GM21447 (cell line): ENCODE data around the gene ITGA1.
"Not testable (repeated sequence)": the region's sequence is repeated elsewhere in the genome, so short reads cannot be mapped to it uniquely, and the experiment has no call there.

Experiments used
- ATAC-seq: cut with Tn5 transposase; IDR thresholded peaks from one replicate; pipeline ENCODE4 v1.9.1; 2021; ENCODE audit not compliant: unreplicated experiment

The ITGA1 gene

DNA sequence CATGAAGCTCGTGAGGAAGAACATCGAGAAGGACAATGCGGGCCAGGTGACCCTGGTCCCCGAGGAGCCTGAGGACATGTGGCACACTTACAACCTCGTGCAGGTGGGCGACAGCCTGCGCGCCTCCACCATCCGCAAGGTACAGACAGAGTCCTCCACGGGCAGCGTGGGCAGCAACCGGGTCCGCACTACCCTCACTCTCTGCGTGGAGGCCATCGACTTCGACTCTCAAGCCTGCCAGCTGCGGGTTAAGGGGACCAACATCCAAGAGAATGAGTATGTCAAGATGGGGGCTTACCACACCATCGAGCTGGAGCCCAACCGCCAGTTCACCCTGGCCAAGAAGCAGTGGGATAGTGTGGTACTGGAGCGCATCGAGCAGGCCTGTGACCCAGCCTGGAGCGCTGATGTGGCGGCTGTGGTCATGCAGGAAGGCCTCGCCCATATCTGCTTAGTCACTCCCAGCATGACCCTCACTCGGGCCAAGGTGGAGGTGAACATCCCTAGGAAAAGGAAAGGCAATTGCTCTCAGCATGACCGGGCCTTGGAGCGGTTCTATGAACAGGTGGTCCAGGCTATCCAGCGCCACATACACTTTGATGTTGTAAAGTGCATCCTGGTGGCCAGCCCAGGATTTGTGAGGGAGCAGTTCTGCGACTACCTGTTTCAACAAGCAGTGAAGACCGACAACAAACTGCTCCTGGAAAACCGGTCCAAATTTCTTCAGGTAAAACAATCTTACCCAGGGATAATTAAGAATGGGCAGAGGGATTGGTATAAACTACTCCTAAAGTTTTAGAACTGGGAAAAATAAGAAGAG is 12.9 kb downstream of the ITGA1 start:
- peak; percentile 49 for ATAC-seq

DNA sequence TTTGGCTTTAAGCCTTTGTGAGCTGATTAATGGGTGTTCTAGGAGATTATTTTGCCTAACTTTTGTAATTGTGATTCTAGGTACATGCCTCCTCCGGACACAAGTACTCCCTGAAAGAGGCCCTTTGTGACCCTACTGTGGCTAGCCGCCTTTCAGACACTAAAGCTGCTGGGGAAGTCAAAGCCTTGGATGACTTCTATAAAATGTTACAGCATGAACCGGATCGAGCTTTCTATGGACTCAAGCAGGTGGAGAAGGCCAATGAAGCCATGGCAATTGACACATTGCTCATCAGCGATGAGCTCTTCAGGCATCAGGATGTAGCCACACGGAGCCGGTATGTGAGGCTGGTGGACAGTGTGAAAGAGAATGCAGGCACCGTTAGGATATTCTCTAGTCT is 13.6 kb downstream of the ITGA1 start:
- ATAC-seq: no peak

DNA sequence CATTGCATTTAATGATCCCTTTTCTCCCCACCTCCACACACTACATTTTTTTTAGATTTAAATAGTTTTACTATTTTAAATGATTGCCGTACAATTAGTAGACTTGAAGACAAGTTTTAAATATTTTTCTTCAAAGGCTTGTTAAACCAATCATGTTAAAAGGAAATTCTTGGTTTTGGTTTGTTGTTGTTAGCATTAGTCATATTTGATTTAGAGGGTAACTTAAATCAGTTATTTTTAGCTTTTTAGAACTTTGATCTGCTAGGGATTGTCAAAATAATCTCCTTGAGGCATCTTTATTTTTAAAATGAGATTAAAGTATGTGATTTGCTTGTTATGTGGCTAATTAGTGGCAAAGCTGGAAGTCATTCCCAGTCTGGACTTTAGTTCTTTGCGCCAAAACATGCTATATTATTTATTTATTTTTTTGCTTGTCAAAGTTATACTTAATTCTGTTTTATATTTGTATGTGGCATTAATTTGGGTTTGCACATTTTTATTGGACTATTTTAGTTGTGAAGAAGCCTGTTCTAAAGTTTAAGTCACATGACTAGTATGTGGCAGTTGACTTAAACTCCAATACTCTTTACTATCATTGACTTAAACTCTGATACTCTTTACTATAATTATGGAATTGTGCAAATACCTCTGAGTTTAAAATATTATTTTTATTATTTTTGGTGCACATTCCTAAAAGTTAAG is 14.7 kb downstream of the ITGA1 start:
- ATAC-seq: no peak

DNA sequence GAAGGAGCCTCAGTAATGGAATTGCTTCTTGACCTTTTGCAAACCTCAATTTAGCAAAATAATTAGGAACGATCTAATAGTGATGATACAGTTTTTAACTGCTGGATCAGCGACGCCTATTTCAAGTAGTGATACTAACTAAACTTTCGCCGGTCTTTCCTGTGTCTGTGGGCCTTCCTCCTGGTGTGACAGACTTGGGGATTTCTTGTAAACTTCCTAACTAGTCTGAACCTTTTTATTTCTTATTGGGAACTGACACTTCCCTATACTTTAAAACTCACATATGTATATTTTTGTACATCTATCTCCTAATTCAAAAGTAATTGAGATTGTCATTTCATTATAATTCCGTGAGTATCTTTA is 15.2 kb downstream of the ITGA1 start:
- ATAC-seq: no peak

DNA sequence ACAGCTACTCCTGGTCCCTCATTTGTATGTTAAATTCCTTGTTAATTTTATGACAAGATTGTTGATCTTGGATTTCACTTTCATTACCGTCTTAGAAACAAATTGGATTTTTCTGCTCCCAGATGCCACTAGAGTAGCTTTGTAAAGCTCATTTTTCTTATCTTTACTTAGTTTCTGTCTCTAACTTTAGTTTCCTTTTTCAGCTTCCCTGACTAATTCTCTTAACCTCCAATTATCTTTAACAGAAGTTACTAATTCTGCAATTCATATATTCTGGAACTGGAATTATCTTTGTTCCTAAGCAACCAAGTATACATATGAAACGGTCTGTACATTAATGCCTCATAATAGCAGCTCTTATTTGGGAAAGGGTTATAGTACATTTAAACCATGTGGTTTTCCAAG is 16.7 kb downstream of the ITGA1 start:
- no peak for ATAC-seq

GRCh38 chr5:52804981-52805380 is 17.3 kb downstream of the ITGA1 start:
- ATAC-seq: no peak

GRCh38 chr5:52805615-52806014 is 17.9 kb downstream of the ITGA1 start:
- no peak for ATAC-seq

DNA sequence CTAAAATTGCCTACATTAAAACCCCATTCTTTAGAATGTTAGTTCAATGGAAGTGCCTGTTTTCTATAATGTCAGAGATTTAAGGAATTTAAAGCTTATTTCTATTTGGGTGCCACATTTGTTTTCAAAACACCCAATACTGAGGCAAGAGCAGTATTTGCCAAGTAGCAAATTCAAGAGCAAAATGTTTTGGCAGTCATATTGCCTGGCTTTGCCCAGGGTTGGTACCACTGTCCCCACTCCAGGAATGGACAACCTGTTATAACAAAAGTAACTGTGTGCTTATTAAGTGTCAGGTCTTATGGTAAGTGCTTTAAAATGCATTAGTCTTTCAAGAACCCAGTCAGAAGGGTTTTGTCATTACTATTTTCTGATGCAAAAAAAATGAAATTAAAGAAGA is 19.3 kb downstream of the ITGA1 start:
- no peak for ATAC-seq

- ATAC-seq: no peak
Observed at GRCh38 chr5:52807723-52808122, 20.0 kb downstream of the ITGA1 start.

GRCh38 chr5:52808316-52808901 is 20.7 kb downstream of the ITGA1 start:
- no peak for ATAC-seq

DNA sequence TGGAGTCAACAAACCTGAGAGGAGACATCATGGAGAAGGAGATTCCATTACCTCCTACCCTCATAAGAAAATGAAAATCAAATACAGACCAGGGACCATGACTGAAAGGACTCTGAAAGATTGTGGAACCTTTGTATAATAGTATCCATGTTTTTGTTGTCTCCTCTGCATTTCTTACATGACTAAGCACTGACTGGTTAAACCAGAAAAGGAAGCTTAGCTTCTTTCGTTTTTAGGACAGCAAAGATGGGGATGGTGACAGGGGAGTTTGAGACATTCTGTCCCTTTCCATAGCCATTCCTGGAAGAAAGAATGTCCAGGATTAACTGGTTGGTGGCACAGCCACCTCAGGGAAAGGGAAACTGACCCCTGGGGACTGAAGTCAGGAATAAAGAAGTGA is 22.2 kb downstream of the ITGA1 start:
- peak; percentile 56 for ATAC-seq

DNA sequence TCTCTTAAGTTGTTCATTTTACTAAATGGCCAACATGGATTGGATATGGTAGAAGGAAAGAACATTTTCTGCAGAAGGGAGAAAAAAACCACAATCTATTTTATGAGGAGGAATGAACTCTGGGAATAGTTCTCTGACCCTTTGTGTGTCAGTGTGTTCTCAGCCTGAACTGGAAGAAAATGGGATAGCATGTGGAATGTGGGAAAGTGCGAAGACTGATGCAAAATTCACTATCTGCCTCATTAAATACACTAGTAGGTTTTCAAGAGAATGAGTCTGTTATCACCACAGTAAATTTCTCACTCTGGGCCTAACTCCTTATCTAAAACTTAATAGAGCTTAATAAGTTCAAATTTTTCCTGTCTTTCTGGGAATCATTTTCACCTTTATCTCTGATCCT is 22.7 kb downstream of the ITGA1 start:
- no peak for ATAC-seq

DNA sequence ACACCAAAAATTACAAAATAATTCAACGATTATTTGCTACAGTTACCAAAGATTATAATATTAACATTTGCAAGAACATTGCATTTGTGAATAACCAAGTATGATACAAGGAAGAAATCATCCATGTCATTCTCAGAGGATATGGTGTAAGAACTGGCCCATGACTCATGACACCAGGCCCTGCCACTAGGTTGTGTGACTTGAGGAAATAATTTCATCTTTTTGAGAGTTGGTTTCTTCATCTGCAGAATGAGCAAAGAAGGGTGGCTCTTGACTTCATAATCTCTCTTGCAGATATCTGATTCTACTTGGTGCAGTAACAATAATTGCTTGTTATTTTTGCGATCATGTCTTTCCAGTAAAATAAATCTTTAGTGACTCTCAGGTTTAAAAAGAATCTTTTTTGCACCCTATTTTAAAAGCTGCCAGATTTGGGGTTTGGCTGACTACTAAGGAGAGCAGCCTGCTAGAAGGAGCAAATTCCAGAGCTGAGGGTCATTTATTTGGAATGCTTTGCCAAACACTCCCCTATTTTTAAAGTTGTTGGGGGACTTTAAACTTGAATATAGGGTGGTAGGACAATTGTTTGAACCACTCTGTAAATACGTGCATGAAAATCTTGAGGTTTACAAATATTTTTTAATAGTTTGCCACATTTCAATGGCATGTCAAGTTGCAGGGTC is 23.5 kb downstream of the ITGA1 start:
- no peak for ATAC-seq

GRCh38 chr5:52814352-52815148 is 26.8 kb downstream of the ITGA1 start:
- no peak for ATAC-seq

DNA sequence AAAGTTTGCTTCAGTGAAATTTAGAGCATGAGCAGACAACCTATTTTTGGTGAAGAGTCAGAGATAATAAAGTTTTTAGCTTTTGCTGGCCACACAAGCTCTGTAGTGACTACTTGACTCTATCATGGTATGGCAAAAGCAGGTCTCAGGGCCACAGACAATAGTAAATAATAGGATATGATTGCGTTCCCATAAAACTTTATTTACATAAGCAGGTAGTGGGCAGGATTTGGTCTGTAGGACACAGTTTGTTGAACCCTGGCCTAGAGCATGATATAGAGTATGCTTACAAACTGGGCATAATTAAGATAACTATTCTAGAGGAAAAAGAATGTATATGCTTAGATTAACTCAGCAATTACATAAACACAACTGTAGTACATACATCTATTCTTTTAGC is 30.1 kb downstream of the ITGA1 start:
- no peak for ATAC-seq

GRCh38 chr5:52818360-52818759 is 30.6 kb downstream of the ITGA1 start:
- no peak for ATAC-seq

- not testable (repeated sequence) for ATAC-seq
Observed at GRCh38 chr5:52818807-52819206, 31.1 kb downstream of the ITGA1 start.

DNA sequence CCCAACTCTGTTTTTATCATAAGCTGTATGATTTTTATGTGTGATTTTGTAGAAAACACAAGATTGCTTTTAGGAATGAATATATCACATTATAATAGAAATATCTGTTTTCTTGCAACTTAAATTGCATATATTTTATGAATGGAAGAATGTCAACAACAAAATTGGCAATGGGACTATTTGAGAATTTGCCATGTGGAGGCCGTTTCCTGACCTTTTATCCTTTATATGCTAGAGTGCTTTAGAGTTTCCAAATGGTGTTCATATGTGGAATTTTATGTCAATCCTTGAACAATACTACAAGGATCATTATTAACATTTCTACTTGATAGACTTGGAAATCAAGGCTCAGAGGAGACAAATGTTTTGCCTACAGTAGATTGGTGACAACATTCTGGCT is 34.2 kb downstream of the ITGA1 start:
- no peak for ATAC-seq

DNA sequence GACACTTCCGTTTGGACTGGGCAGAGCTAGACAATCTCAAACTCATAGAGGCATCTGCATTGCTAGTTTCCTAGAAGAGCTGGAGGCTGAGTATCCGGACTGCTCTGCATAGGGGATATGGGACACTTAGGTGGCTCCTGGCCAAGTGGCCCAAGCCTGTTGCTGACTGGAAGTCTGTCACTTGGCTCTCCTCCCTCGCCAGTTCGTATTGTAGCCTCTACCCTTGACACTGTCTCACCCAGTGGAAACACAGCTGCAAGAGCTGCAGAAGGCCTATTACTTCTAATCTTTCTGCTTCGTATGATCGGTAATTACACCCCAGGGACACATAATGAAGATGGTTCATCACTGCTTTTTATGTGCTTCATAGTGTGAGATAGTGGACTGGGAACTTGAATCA is 34.7 kb downstream of the ITGA1 start:
- ATAC-seq: no peak

- ATAC-seq: no peak
Observed at GRCh38 chr5:52824827-52825226, 37.1 kb downstream of the ITGA1 start.

GRCh38 chr5:52825826-52826225 is 38.1 kb downstream of the ITGA1 start:
- peak; percentile 94 for ATAC-seq
